HG03159 (cell line): ENCODE data around the gene CDK5RAP2.
"Not testable (repeated sequence)": the region's sequence is repeated elsewhere in the genome, so short reads cannot be mapped to it uniquely, and the experiment has no call there.

Experiments
- ATAC-seq: cut with Tn5 transposase; IDR thresholded peaks from one replicate; pipeline ENCODE4 v1.9.1; 2021; ENCODE audit warnings: mild to moderate bottlenecking, moderate library complexity; ENCODE audit not compliant: unreplicated experiment

Gene CDK5RAP2

GRCh38 chr9:120474591-120475243 is 105.2 kb downstream of the CDK5RAP2 start:
- no peak for ATAC-seq

DNA sequence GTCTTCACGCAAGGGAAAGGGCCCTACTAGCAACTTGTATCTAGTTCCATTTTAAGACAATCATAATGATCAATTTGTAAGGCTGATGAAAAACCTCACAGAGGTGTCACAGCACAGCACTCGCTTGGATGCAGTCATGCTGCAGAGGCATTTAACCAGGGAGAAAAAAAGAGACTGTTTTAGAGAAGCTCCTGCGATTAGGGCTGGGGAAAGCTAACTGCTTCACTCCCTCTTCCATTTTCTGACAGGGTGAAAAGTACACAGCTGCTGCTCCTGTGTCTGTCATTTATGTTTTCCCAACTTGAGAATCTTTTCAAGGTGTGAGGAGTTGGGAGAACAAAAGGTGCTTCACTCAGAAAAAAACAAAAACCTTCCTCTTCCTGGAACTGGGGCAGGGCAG is 106.4 kb downstream of the CDK5RAP2 start:
- no peak for ATAC-seq

DNA sequence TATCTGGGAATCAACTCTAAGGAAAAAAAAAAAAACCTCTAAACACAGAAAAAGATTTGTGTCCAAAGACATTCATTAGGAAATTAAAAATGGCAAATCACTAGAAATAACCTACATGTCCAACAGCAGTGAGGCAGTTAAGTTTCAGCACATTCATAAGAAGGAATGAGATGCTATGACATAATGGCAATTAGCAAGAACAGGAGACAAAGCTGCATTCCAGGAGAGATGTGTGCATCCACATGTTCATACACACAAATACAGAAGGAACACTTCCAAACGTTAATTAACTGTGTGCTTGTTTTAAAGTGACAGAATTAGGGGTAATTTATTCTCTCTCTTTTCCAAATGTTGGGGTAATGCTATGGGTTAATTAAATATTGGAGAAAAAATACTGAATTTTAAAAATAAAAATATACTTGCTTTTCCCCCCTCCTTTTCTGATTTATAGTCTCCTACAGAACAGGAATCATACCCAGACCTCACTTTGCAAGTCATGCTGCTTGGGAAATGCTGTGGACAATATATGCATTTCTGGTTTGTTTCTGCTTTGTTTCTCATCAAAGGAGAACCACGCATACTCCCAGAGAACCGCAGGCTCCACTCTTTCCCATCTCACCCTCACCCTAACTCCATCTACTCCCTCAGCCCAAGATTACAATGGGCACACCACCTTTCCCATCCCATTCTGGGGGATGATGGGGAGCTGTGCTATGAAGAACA is 114.1 kb downstream of the CDK5RAP2 start:
- no peak for ATAC-seq

- no peak for ATAC-seq
Measured at GRCh38 chr9:120464887-120465421, 115.0 kb downstream of the CDK5RAP2 start.

DNA sequence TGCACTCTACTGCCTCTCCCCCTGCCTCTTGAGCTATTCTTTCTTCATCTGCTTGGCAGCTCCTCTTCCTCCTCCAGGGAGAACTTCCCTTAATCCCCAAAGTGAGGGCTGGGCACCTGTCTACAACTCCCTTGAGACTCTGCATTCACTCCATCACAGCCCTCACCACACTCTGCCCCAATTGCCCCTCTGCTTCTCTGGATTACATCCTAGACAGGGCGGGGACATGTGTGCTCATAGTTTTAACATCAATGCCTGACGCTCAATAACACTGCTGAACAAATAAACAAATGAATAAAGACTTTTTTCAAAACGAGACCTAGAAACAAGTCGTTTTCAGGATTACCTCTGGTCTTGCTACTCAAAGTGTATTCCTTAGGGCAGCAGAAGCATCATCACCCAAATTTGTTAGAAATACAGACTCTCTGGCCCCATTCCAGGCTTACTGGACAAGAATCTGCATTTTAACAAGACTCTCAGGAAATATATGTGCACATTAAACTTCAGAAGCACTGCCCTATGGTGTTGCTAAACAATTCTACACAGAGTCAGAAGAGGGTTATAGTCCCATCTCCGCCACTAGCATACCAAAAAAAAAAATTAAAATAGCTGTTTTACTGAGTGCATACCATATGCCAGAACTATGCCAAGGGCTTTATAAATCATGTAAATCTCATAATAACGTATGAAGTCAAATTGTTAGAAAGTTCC is 115.6 kb downstream of the CDK5RAP2 start:
- ATAC-seq: no peak

- ATAC-seq: no peak
Measured at GRCh38 chr9:120463765-120464164, 116.2 kb downstream of the CDK5RAP2 start.

DNA sequence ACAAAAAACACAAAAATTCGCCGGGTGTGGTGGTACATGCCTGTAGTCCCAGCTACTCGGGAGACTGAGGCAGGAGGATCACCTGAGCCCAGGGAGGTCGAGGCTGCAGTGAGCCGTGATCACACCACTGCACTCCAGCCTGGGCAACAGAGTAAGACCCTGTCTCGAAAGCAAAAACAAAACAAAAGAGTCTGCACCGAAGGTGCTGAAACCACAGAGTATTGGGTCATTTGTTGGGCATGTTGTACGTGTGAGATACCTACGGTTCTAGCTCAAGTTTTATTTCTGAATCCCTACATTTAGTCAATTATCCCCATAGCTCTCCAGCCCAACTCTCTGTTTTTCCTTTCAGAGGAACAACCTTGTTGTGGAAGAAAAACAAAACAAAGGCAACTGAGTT is 118.3 kb downstream of the CDK5RAP2 start:
- ATAC-seq: not testable (repeated sequence)

GRCh38 chr9:120456218-120456617 is 123.7 kb downstream of the CDK5RAP2 start:
- ATAC-seq: no peak

DNA sequence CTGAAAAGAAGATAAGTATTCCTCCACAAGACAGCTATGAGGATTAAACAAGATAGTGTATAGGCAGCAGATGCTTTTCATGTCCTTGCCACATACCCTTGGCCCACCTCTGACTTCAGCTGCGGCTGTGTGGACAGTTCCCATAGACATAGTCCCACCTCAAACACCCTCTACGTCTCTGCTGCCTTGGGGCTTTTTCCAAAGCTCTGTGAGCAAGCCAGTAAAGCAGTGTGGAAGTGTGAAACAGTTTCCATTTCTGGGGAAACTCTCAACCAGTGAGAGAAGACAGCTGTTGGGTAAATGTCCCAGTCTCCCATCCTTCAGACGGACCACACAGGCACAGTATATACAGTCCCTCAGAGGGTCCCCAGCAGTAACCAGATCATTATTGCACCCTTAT is 125.5 kb downstream of the CDK5RAP2 start:
- no peak for ATAC-seq

- ATAC-seq: no peak
Measured at GRCh38 chr9:120453792-120454191, 126.2 kb downstream of the CDK5RAP2 start.

GRCh38 chr9:120452631-120453030 is 127.3 kb downstream of the CDK5RAP2 start:
- no peak for ATAC-seq

- no peak for ATAC-seq
Measured at GRCh38 chr9:120450916-120451315, 129.1 kb downstream of the CDK5RAP2 start.

DNA sequence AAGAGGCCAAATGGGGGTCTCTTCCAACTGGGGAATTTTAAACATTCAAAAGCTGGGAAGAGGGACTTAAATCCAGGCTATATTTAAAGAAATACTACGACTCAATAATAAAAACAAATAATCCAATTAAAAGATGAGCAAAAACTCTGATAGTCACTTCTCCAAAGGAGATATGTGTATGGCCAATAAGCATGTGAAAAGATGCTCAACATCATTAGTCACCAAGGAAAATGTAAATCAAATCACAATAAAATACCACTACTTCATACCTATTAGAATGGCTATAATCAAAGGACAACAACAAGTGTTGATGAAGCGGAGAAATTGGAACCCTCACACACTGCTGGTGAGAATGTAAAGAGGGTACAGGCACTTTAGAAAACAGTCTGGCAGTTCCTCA is 130.4 kb downstream of the CDK5RAP2 start:
- no peak for ATAC-seq

DNA sequence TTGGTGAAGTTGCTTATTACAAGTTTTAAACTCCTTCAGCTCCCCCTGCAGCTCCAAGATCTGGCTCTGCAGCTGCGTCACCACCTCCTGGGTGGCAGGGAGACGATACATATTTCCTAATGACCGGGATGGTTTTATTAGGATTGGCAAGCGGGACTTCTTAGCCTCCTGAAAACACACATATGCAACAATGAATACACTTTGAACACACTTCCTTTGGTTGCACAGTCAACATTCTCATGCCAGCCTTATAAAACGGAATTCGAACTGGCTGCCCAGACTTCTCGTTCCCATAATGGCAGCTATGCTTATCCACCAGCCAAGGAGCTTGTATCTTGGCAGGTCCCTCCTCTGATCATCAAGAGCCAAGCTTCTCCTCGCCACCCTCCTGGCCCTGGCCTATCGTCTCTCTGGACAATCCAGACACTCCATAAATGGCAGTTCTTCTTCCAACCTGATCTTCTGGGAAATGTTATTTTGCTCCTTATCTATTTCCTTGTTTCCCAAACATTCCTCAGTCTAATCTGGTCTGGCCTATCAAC is 131.9 kb downstream of the CDK5RAP2 start:
- no peak for ATAC-seq

DNA sequence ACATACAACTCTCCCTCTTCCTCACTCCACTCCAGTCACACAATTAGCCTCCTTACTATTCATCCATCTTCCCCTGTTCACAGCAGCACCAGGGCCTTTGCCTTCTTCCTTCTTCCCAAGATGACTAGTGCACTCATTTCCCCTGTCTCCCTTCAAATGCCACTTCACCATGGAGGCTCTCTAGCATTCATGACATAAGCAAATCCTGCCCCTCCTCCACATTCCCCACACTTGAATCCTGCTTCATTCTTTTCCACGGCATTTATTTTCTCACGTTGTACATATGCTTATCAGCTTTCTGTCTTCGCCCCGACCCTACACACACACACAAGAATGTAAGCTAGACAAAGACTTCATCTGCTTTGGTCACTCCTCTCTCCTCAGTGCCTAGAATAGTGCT is 133.3 kb downstream of the CDK5RAP2 start:
- no peak for ATAC-seq

DNA sequence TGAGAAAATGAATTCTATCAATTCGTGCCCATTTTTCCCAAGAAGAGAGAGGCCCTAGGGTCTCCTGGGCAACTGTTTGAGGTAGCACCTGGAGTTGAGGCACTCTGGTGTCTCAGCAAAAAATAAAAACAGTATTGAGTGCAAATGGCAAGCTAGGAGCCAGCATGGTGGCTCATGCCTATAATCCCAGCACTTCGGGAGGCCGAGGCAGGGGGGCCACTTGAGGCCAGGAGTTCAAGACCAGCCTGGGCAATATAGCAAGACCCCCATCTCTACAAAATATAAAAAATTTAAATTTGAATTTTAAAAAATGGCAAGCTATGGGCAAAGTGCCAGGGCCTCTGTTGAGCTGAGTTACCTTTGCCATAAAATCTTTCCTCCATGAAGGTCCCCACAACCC is 136.0 kb downstream of the CDK5RAP2 start:
- ATAC-seq: no peak

DNA sequence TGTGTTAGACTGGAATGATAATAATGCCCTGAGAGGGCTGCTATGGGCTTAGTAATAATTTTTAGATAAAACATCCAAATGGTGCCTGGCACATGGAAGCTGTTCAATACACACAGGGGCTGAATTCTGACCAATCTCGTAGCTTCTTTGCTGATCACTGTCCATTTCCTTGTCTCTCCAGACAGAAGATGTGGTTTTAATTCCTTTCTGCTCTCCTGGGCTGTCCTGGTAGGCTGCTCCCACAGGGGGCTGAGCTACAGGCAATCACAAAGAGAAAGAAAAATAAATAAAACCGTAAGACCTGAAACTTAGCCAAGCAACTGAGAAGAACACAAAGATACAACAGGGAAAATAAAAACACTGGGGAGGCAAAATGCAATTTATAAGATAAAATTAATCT is 136.5 kb downstream of the CDK5RAP2 start:
- ATAC-seq: no peak

GRCh38 chr9:120442308-120442995 is 137.5 kb downstream of the CDK5RAP2 start:
- no peak for ATAC-seq

- ATAC-seq: no peak
Measured at GRCh38 chr9:120441426-120442307, 138.3 kb downstream of the CDK5RAP2 start.

DNA sequence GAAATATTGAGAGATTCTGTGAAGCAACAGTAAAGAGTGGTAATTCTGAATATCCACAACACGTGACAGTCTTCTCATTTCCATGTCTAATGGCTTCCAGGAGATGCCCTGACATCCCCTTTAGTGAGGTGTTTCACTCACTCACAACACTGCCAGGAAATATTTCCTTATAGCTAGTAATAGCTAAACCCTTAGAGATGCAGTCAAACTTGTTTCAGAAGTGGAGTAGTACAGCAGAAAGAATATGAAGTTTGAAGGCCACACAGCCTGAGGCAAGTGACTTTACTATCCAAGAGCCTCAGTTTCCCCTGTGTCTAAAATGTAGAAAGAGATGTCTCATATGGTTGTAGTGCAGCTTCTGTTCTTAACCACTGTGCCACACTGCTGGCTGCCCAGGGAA is 139.2 kb downstream of the CDK5RAP2 start:
- no peak for ATAC-seq
